Measurements from ENCODE around the gene CFAP97.
"Not testable (repeated sequence)": the region's sequence is repeated elsewhere in the genome, so short reads cannot be mapped to it uniquely, and the experiment has no call there.

The CFAP97 gene

DNA sequence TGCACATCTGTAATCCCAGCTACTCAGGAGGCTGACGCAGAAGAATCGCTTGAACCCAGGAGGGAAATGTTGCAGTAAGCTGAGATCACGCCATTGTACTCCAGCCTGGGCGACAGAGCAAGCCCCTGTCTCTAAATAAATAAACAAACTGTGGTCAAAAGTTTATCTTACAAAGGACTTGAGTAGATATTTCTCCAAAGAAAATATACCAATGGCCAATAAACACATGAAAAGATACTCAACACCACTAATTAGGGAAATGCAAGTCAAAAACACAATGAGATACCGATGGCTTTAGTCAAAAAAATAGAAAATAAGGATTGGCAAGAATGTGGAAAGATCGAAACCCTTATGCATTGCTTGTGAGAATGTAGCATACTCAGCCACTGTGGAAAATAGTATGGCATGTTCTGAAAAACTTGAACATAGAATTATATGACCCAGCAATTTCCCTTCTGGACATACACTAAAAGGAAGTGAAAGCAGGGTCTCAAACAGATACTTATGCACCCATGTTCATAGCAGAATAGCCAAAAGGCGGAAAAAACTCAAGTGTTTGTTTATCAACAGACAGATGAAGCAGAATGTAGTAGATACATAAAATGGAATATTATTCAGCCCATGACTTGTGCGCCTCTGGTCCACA lies 2.0 kb upstream of the CFAP97 start:
- no peak for DNase-seq (ENCODE audit: low read depth)
- TF ChIP-seq, protein P1, sequence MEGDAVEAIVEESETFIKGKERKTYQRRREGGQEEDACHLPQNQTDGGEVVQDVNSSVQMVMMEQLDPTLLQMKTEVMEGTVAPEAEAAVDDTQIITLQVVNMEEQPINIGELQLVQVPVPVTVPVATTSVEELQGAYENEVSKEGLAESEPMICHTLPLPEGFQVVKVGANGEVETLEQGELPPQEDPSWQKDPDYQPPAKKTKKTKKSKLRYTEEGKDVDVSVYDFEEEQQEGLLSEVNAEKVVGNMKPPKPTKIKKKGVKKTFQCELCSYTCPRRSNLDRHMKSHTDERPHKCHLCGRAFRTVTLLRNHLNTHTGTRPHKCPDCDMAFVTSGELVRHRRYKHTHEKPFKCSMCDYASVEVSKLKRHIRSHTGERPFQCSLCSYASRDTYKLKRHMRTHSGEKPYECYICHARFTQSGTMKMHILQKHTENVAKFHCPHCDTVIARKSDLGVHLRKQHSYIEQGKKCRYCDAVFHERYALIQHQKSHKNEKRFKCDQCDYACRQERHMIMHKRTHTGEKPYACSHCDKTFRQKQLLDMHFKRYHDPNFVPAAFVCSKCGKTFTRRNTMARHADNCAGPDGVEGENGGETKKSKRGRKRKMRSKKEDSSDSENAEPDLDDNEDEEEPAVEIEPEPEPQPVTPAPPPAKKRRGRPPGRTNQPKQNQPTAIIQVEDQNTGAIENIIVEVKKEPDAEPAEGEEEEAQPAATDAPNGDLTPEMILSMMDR (conservative IDR thresholded peaks at IDR 0.05; ENCODE audit: low read depth, low read length) = no peak
- no peak overlapping the region for H3K4me3 ChIP-seq (ENCODE audit: low read length)

GRCh38 chr4:185205073-185205472 lies 1.3 kb upstream of the CFAP97 start:
- not testable (repeated sequence) for DNase-seq (ENCODE audit: low read depth); H3K4me3 ChIP-seq (ENCODE audit: low read length)

DNA sequence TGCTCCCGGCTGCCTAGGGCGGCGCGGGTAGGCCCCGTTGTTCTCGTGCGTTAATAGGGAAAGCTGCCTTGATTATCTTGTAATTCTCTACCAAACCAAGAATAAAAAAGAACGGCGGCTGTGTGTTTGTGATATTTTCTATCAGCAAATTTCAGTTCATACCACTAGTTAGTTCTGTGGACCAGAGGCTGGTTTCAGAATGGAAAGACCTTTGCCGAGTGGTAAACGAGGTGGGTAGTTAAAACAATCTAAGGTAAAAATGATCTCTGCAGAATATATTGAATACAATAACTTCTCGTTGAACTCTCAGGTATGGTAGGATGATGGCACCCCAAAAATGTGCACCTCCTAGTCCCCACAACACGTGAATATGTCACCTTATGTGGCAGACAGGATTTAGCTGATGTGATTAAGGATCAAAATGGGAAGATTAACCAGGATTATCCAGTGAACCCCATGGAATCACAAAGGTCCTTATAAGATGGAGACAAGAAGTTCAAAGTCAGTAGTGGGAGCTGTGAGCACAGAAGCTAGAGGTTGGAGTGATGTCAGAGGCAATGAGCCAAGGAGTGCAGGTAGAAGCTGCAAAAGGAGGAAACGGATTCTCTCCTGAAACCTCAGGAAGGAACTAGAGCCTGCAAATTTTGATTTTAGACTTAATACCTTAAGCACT lies 574 bp upstream of the CFAP97 start:
- TF ChIP-seq, protein P1 (conservative IDR thresholded peaks at IDR 0.05; ENCODE audit: low read depth, low read length) = no peak
- DNase-seq (ENCODE audit: low read depth) = no peak
- H3K4me3 ChIP-seq (ENCODE audit: low read length) = peak overlapping the region; percentile 58

DNA sequence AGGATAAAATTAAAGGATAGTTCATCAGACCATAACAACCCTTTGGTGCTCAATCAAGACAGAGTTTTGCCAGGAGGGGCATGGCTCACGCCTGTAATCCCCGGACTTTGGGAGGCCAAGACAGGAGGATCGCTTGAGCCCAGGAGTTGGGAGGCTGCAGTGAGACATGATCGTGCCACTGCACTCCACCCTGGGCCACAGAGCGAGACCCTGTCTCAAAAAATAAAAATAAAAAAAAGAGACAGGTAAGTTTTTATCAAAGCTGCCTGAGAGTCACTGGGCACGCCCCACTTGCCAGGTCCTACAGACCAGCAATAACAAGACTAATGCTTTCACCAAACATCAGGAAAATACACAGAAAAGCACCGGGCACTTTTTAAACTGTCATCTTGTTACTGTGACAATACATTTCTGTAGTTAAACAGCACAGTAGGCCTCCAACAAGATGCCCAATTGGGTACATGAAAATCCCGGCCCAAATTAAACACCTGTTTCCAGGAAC lies 765 bp downstream of the CFAP97 start:
- peak overlapping the region; percentile 54 for H3K4me3 ChIP-seq (ENCODE audit: low read length)
- TF ChIP-seq, protein P1 (conservative IDR thresholded peaks at IDR 0.05; ENCODE audit: low read depth, low read length) = no peak
- no peak for DNase-seq (ENCODE audit: low read depth)

- DNase-seq (ENCODE audit: low read depth) = peak; percentile 76
Observed at GRCh38 chr4:185201977-185202962, 1.5 kb downstream of the CFAP97 start.

GRCh38 chr4:185198189-185198588 lies 5.6 kb downstream of the CFAP97 start:
- not testable (repeated sequence) for H3K4me3 ChIP-seq (ENCODE audit: low read length); DNase-seq (ENCODE audit: low read depth)

More at GRCh38 chr4:185201977-185202962, 1.5 kb downstream of the CFAP97 start:
- H3K4me3 ChIP-seq (ENCODE audit: low read length) = peak overlapping the region; percentile 54
- TF ChIP-seq, protein P1 (conservative IDR thresholded peaks at IDR 0.05; ENCODE audit: low read depth, low read length) = no peak

DNA sequence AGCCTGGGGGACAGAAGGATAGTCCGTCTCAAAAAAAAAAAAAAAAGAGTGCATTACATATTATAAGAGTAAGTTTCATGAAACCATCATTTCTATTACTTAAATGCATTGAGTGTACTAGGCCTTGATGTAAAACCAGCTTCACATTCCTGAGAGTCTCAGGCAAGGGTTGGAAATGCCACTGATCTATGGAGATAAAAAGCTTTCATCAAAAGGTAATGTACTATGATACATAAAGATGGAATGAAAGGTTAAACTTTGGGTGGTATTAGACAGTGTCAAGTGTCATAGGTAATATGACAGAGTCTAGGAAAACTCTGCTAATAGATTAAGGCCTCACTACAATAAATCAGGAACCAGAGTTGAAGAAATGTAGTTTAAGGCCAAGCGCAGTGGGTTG lies 7.4 kb downstream of the CFAP97 start:
- DNase-seq (ENCODE audit: low read depth) = no peak
- no peak overlapping the region for H3K4me3 ChIP-seq (ENCODE audit: low read length)
- TF ChIP-seq, protein P1 (conservative IDR thresholded peaks at IDR 0.05; ENCODE audit: low read depth, low read length) = no peak
